GM18505 (cell line): Measurements from ENCODE around the gene FAM180A.

ENCODE experiments used
- ATAC-seq: cut with Tn5 transposase; IDR thresholded peaks from one replicate; pipeline ENCODE4 v1.9.1; 2021; ENCODE audit not compliant: unreplicated experiment
- POLR2A ChIP-seq: IDR thresholded peaks from 4 replicates; pipeline ENCODE4 v1.6.1; 2011; ENCODE audit warnings: borderline replicate concordance; ENCODE audit not compliant: insufficient read depth, insufficient read length; ENCODE audit errors: extremely low read depth

FAM180A gene

GRCh38 chr7:135718794-135719437 lies 29.7 kb downstream of the FAM180A start:
- no peak for ATAC-seq

DNA sequence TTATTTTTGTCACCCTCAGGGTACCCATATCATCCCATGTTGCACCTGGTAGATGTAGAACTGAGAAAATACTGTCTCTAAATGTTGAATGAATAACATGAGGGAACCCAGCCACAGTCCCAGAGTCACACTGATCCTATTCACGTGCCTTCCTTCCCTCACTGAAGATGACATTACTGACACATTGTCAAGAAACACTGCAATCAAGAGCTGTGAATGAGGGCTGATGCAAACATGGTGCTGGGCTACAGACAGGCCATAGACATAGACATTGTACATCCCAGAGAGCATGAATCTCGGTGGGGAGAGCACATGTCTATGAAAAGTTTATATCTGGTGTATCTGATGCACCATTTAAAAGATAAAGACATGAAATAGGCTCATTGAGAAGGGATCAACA lies 30.4 kb downstream of the FAM180A start:
- ATAC-seq: no peak
- no peak for TF ChIP-seq POLR2A

More at GRCh38 chr7:135718794-135719437, 29.7 kb downstream of the FAM180A start:
- TF ChIP-seq POLR2A: no peak

DNA sequence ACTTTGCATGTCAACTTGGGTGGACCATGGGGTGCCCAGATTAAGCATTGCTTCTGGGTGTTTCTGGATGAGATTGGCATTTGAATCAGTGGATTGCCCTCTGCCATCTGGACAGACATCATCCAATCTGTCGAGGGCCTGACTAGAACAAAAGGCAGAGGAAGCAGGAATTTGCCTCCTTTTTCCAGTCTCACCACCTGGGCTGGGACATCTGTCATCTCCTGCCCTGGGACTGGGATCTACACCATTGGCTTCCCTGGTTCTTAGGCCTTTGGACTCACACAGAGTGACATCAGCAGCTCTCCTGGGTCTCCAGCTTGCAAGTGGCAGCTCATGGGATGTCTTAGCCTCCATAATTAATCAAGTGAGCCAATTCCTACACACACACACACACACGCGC lies 30.9 kb downstream of the FAM180A start:
- no peak for TF ChIP-seq POLR2A
- ATAC-seq: no peak

DNA sequence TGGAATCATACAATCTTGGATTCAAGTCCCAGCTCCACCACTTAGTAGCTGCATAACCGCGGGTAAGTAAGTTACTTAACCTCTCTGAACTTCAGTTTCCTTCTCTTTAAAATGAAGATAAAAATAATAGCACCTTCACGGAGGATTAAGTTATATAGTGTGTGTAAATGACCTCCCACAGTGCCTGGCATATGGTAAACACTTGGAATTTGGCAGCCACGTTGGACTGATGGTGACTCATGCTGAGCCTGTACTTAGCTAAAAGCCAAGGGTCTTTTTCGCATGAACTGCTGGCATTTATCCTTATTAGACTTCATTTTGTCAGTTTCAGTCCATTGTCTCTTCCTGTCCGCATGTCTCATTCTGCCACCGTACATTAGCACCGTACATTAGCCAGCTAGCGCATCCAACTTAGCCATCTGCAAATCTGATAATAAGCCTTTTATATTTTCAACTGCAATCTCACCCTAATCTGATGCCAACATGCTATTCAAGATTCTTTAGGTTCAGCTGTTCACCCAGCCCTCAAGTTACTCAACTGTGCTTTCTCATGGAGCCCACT lies 31.9 kb downstream of the FAM180A start:
- TF ChIP-seq POLR2A: no peak
- ATAC-seq: no peak

DNA sequence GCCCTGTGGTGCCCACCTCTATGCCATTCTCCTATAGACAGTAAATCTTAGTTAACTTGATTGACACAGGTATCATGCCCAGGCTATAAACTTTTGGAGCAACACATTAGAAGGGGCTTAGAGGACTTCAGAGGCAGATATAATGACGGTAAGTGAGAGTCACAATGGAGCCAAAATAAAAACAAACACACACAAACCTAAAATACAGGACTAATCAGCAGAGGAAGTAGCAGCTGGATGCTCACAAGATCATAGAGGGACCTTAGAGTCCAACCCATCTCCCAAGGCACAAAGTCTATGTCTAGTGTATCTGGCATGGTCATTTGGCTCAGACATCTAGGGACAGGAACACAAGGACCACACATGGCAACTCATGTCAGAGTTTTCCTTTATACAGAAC lies 32.9 kb downstream of the FAM180A start:
- ATAC-seq: no peak

DNA sequence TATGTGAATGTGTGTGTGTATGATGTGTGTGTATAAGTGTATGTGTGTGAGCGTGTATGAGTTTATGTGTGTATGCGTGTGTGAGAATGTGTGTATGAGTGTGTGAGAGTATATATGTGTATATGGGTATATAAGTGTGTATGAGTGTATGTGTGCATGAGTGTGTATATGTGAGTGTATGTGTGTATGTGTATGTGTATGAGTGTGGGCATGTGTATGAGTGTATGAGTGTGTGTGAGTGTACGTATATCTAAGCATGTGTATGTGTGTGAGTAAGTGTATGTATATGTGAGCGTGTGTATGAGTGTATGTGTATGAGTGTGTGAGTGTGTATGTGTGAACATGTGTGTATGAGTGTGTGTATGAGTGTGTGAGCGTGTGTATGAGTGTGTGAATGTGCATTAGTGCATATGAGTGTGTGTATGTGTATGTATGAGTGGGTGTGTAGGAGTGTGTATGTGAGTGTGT lies 33.5 kb downstream of the FAM180A start:
- ATAC-seq: no peak
- TF ChIP-seq POLR2A: no peak

More for the DNA sequence above, 32.9 kb downstream of the FAM180A start:
- TF ChIP-seq POLR2A: no peak

DNA sequence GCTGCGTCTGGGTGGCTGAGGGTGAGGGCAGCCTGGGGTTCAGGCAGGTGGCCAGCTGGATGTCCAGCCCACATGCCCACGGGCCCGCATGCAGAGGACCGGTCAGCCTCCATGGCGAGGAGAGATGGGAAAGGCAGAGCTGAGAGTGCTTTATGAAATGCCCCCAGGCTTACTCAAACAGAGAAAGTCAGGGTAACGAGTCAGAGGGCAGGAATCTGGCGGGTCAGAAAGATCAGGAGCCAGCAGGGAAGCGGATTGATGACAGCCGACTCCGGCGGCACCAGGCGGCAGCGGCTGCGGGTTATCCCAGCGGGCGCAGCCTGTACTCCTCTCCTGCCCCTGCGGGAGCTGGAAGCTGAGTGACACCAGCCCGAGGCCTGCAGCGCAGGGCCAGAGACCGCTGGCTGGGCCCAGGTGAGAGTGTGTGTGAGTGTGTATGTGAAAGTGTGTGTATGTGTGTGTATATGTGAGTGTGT lies 34.0 kb downstream of the FAM180A start:
- no peak for TF ChIP-seq POLR2A
- ATAC-seq: no peak

DNA sequence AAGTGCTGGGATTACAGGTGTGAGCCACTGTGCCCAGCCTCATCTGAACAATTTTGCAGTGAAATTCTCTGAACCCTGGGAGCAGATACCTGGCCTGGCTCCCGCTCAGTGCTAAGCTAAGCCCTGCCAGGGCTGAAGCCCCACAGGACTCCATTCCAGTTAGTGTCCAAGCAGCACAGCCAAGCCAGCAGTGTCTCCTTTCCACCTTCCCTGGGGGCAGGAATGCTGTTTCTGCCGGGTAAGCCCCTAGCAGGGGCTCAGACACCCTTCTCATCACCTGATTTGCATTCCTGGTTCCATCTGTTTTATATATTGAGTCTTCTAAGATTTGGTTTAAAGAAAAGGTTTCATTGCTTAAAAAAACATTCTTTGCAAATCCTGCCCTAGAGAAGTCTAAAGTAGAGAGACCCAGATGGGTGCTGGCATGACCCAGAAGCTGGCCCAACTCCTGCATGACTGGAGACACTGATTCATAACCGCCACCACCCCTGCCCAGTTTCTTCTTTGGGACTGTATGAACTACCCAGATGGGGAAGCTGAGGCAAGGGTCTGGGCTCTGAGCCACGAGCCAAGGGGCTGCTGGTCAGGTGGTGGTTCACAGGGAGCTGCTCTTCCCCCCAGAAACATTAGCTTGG lies 34.7 kb downstream of the FAM180A start:
- no peak for ATAC-seq
- TF ChIP-seq POLR2A: no peak

DNA sequence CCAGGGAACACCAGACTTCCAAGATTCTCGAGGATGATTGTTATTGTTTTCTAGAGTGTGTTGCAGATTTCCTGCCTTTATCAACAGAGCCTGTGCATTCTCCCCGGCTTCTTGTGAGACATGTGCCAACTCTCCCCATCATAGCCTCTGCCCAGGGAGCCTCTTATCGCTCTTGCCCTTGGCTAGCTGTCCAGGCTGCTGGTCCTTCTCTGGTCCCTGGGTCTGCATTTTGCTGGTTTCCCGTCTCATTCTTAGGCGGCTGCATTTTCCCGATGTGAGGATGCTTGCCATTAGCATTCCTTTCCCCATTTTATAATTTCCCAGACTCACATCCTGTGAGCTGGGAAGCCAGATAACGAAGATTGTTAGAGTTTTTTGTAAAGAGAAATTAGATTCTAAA lies 35.8 kb downstream of the FAM180A start:
- no peak for TF ChIP-seq POLR2A
- ATAC-seq: no peak

DNA sequence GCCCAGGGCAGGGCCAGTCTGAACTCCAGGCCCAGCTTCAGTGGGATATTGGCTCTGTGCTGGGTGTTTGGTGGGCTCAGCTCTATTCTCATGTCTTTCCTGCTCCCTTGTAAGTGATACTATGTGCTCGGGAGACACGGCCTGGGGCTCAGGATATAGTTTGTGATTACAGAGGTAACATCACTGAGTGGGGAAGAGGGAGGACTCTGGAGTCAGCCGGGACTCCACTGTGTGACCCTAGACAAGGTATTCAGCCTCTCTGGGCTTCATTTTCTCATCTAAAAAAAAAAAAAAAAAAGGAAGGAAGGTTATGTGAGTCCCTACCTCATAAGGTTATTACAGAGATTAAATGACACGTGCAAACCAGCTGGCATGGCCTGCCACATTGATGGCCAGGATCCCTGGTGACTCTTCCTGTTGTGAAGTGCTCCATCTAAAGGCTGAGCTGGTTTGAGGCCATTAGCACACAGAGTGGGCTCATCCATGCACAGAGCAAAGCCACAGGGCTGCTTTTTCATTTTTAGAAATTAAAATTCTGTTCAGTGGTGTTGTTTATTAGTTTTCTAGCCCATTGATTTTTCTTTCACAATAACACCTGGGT lies 36.3 kb downstream of the FAM180A start:
- no peak for TF ChIP-seq POLR2A
- ATAC-seq: no peak

DNA sequence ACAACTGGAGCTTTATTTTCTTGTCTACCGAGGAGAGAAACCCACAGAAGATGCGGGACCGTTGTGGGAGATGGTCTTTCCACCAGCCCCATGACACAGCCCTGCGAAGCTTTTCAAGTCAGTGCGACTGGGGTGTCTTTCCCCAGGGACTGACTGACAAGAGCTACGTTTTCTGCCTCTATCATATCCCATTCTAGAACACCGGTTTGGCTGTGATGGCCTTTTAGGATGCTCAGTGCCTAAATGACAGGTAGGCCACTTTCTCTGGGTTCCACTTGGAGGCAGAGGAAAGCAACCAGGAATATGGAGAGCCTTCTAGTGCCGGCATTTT lies 37.5 kb downstream of the FAM180A start:
- no peak for ATAC-seq
- no peak for TF ChIP-seq POLR2A

DNA sequence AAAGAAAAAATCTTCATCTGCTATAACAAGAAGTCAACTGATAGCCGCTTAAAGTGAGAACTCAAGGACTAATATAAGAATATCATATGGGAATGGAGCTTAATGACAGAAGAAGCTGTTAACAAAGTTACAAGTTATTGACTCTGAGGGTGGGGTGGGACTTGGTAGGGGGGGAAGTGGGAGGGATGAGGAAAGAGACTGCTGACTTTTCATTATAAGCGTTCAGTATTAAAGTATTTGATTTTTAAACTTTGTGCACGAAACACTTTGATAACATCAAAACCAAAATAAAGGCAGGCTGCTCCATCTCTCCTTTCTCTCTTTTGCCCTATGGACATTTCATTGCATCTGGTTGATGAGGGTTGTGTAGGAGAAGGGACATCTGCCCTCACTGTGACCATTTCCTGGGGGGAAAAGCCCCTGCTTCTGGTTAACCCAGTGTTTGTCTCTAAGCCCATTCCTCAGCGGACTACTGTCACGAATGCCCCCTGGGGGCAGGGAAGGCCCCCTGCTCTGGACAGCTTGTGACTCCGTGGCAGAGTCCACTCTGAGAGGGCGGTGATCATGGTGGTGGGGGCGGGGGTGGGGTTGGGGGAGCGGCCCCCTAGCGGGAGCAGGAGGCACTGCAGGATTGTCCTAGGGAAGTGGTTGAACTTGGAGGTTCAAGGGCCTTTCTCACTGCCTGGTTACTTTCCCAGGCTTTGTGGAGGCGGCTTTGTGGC lies 38.0 kb downstream of the FAM180A start:
- ATAC-seq: no peak
- no peak for TF ChIP-seq POLR2A

- no peak for TF ChIP-seq POLR2A
These were observed 39.1 kb downstream of the FAM180A start for GRCh38 chr7:135709508-135709907.

More at GRCh38 chr7:135709508-135709907, 39.1 kb downstream of the FAM180A start:
- no peak for ATAC-seq
